HFFc6 (cell line): Measurements from ENCODE around the gene CALY. TPM values are rescaled to one million over a fixed set of nuclear protein-coding genes. Genes with fewer than 3 reads are reported as not detected.

Source experiments
- DNase-seq: peaks from one replicate; pipeline ENCODE4 v3.0.0-alpha.2; 2018
- H3K27ac Mint-ChIP-seq: 2 replicates; pipeline ENCODE4 v1.8.0; 2020; ENCODE audit warnings: mild to moderate bottlenecking, mixed read lengths
- H3K27me3 Mint-ChIP-seq: 2 replicates; pipeline ENCODE4 v1.8.0; 2021; ENCODE audit warnings: mild to moderate bottlenecking, moderate library complexity, mixed read lengths; ENCODE audit not compliant: insufficient read depth
- H3K36me3 Mint-ChIP-seq: 2 replicates; pipeline ENCODE4 v1.8.0; 2021; ENCODE audit warnings: low read depth, mixed read lengths
- H3K4me1 Mint-ChIP-seq: 2 replicates; pipeline ENCODE4 v1.8.0; 2020; ENCODE audit warnings: low read depth, mixed read lengths
- H3K4me3 Mint-ChIP-seq: 2 replicates; pipeline ENCODE4 v1.8.0; 2020; ENCODE audit warnings: mild to moderate bottlenecking, moderate library complexity, mixed read lengths
- H3K9me3 Mint-ChIP-seq: 2 replicates; pipeline ENCODE4 v1.8.0; 2020; ENCODE audit warnings: mild to moderate bottlenecking, mixed read lengths
- total RNA-seq, 6 experiments: library from RNA; stranded (reverse); fragmentation: NEBNext Ultra II Directional; extraction: Animal tissue kit (Norgen Biotek cat#: 25700); gene quantifications; 2 replicates in 1 of 6; 3 replicates in 5 of 6; pipeline ENCODE4 v1.2.3, GENCODE V29; 2021
- TF ChIP-seq, protein P1 (sequence below): fragments of 200-600 bp; sonication (generic); IDR thresholded peaks from 2 replicates; pipeline ENCODE4 v1.5.0; 2021; ENCODE audit warnings: antibody characterized with exemption, mild to moderate bottlenecking

Gene CALY
- total RNA-seq, 6 experiments from 2014 or later: 0.31 TPM; not detected in 5

DNA sequence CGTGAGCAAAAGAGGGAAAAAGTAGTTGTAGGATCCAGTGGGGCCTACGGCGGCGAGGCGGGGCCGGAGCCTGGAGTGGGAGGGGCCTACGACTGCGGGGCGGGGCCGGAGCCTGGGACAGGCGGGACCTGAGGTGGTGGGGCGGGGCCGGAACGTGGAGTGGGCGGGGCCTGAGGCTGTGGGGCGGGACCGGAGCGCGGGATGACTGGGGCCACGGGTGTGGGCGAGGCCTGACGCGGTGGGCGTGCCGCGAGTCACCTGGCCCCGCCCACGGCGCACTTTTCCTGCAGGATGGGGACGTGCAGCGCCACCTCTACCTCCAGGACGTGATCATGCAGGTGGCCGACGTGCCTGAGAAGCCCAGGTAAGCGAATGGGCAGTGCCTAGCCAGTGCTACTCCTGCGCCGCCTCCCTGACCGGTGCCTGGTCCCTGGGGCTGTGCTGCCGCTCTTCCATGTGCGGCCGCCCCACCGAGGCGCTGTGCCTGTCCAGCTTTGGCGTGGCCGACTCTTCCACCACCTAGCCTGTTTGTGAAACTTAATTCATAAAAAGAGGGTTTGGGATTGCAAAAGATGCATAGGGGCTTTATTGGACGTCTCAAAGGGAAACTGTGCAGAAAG lies 27.5 kb downstream of the CALY start:
- H3K36me3 Mint-ChIP-seq: peaks cover 9% of the 10 kb centered on the region
- peaks cover 24% of the 10 kb centered on the region for H3K4me1 Mint-ChIP-seq
- H3K9me3 Mint-ChIP-seq: no peaks in the 10 kb centered on the region
- peaks cover 4% of the 10 kb centered on the region for H3K27me3 Mint-ChIP-seq
- TF ChIP-seq, protein P1, sequence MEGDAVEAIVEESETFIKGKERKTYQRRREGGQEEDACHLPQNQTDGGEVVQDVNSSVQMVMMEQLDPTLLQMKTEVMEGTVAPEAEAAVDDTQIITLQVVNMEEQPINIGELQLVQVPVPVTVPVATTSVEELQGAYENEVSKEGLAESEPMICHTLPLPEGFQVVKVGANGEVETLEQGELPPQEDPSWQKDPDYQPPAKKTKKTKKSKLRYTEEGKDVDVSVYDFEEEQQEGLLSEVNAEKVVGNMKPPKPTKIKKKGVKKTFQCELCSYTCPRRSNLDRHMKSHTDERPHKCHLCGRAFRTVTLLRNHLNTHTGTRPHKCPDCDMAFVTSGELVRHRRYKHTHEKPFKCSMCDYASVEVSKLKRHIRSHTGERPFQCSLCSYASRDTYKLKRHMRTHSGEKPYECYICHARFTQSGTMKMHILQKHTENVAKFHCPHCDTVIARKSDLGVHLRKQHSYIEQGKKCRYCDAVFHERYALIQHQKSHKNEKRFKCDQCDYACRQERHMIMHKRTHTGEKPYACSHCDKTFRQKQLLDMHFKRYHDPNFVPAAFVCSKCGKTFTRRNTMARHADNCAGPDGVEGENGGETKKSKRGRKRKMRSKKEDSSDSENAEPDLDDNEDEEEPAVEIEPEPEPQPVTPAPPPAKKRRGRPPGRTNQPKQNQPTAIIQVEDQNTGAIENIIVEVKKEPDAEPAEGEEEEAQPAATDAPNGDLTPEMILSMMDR: no peak
- peak; percentile 79 for DNase-seq
- peak overlapping the region; percentile 77 for H3K4me3 Mint-ChIP-seq
- H3K27ac Mint-ChIP-seq: peak overlapping the region; percentile 79

DNA sequence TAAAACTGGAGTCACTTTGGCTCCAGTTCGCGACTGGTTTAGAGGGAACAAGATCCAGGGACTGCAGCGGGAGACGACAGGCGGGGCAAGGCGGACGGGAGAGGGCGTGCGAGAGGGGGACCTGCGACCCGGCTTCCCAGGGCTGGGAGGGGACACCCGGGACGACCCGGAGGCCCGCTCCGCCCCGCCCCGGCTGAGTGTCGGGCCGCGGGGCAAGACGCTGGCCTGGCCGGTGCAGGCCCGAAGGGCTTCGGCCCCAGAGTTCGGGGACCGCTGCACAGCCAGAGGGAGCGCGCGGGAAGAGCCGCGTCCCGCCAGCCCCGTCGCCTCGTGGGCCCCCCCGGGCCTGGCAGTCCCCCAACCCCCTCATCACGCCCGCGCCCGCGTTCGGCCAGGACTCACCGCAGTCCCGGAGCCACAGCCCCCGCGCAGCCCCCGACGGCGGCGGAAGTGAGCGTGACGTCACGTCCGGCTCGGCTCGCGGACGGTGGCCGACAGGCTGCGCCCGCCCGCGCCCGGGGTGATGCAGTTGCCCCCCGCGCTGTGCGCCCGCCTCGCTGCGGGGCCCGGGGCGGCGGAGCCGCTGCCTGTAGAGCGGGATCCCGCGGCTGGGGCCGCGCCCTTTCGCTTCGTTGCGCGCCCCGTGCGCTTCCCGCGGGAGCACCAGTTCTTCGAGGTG lies 28.1 kb downstream of the CALY start, which contains the start of the genes TUBGCP2 and ZNF511:
Gene TUBGCP2 (minus strand): TSS at position 452 of the 679 bp plus-strand sequence. CDS start 5,931 bp downstream, outside the sequence.
Gene ZNF511 (plus strand): TSS at position 494 of the 679 bp plus-strand sequence. CDS start 30 bp downstream, at position 524.
- peaks cover 11% of the 10 kb centered on the region for H3K36me3 Mint-ChIP-seq
- H3K4me1 Mint-ChIP-seq: peaks cover 30% of the 10 kb centered on the region

DNA sequence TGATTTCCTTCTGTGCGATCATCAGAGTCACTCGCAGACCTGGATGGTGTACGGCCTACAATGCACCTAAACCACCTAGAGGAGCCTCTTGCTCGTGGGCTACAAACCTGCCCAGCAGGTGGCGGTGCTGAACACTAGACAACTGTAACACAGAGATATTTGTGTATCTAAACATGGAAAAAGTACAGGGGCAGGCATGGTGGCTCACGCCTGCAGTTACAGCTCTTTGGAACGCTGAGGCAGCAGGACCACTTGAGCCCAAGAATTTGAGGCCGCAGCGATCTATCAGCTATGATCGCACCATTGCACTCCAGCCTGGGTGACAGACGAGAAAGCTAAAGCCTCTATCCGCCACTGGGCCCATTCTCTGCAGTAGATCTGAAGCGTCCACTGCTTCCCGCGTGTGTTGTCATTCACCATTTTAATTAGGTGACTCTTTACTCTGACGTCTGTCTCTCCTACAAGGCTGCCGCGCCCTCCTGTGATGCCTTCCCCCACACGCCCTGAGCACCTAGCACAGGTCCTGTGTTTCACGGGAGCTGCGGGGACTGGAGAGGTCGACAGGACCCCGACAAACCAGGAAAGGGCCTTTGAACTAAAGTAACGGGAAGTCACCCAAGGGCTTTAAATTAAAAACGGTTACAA lies 28.8 kb downstream of the CALY start:
- Mint-ChIP-seq H3K4me1 (peaks cover 33% of the 10 kb centered on the region), H3K36me3 (peaks cover 13% of the 10 kb centered on the region), H3K4me3 (peak overlapping the region; percentile 98), H3K9me3 (no peaks in the 10 kb centered on the region), H3K27ac (peak overlapping the region; percentile 99), H3K27me3 (peaks cover 4% of the 10 kb centered on the region)
- DNase-seq: peak; percentile 60
- TF ChIP-seq, protein P1: peak; percentile 87

More for the DNA sequence above, 28.1 kb downstream of the CALY start, which contains the start of the genes TUBGCP2 and ZNF511:
- peak within 1 kb of the TSS; percentile 98 for H3K4me3 Mint-ChIP-seq
- TF ChIP-seq, protein P1: no peak
- H3K27ac Mint-ChIP-seq: peak within 1 kb of the TSS; percentile 99
- DNase-seq: peak; percentile 72
- H3K9me3 Mint-ChIP-seq: no peaks in the 10 kb centered on the region
- peaks cover 4% of the 10 kb centered on the region for H3K27me3 Mint-ChIP-seq

DNA sequence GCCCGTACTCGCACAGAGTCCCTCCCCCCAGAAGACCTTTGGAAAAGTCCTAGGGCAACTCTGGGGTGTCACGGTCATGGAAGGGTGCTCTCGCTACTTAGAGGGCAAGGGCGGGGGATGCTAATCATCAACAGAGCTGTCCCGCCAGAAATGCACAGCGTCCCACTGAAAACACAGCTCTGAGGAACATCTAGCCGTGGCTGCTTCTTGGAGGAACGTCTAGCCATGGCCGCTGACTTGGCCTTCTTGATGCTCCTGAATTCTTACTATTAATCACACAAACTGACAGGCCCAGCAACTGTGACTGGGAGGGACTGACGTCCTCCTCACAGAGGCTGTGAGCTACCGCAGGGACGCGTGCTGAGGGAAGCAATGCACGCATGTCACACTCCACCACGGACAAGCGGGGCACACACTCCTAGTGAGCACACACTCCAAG lies 29.7 kb downstream of the CALY start:
- Mint-ChIP-seq H3K27me3 (peaks cover 4% of the 10 kb centered on the region), H3K9me3 (no peaks in the 10 kb centered on the region), H3K4me1 (peaks cover 33% of the 10 kb centered on the region), H3K4me3 (peak overlapping the region; percentile 98), H3K27ac (peak overlapping the region; percentile 99), H3K36me3 (peaks cover 13% of the 10 kb centered on the region)
- TF ChIP-seq, protein P1: no peak
- DNase-seq: no peak

DNA sequence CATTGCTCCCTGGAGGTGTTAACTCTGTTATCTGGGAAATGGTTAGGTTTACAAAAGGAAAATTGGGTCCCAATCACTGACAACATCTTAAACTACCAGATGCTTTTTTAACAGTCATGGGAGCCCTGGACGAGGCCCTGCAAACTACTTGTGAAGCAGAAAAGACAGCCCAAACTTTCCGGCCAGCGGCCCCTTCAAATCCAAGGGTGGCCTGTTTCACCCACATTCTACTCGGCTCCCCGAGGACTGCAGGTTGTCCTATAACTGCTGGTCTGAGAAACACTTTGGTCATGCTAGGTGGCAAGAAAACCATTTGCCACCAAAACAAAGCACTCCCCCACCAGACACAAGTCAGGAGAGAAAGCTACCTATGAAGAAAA lies 30.6 kb downstream of the CALY start:
- Mint-ChIP-seq H3K4me3 (no peak overlapping the region), H3K4me1 (peaks cover 33% of the 10 kb centered on the region), H3K9me3 (no peaks in the 10 kb centered on the region), H3K27me3 (peaks cover 4% of the 10 kb centered on the region), H3K27ac (no peak overlapping the region), H3K36me3 (peaks cover 13% of the 10 kb centered on the region)
- no peak for DNase-seq
- TF ChIP-seq, protein P1: no peak
